HG03139 (cell line): ENCODE data around the gene DYNC2LI1.

Experiments used
- ATAC-seq: cut with Tn5 transposase; IDR thresholded peaks from one replicate; pipeline ENCODE4 v1.9.1; 2021; ENCODE audit not compliant: unreplicated experiment

Gene DYNC2LI1

DNA sequence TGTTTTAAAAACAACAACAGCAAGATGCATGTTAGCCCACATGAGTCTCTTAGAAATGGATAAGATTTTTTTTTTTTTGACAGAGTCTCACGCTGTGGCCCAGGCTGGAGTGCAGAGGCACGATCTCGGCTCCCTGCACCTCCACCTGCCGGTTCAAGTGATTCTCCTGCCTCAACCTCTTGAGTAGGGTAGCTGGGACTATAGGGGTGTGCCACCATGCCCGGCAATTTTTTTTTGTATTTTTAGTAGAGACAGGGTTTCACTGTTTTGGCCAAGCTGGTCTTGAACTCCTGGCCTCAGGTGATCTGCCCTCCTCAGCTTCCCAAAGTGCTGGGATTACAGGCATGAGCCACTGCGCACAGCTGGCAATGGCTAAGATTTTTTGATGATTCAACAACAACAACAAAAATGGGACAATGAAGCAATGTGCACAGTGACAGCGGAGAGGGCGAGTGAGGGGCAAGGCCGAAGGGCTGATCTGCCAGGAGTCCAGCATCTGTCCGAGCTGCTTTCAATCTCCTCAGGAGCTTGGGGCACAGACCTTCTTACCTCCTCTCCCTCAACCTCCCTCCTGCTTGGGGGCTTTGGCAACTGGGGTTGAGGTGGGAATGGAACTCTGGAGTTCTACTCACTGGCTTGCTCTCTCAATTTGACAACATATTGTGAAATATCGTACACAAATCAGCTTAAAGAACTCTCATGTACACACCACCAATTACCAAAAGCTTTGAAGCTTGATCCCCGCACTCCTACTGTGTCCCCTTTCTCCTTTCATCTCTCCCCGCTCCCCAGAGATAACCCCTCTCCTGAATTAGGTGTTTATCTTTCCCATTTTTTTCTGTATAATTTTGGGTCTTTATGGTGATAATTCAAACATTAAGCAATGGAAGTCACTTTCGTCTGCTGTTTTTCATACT is 68.4 kb downstream of the DYNC2LI1 start:
- ATAC-seq = no peak

DNA sequence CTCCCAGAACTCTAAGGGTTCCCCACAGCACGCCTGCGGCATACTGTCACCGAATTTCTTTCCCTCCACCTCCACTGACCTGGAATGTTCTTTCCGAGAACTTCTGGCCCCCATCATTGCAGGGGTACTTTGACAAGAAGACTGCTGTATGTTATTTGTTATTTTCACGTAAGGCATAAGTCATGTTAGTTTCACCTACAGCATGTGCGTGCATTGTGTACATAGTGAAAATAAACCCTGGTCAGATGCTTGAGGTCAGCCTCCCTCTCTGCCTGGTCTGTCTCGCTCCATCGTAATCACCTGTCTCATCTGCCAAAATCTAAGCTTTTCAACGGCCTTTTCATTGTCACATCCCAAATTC is 69.0 kb downstream of the DYNC2LI1 start:
- no peak for ATAC-seq

DNA sequence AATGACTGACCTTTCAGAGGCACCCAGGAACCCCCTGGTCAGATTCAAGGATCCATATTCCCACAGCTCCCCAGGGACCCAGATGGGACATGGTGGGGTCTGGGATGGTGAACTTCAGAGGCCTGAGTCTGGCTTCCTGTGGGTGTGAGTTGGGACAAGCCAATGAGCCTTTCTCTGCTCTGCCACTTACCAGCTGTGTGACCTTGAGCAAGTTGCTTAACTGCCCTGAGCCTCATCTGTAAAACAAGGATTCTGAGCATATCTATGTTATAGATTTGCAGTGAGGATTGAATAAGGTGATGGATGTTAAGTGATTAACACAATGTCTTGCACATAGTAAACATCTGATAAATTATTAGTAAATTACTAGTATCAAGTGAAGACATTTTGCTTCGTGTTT is 71.3 kb downstream of the DYNC2LI1 start:
- no peak for ATAC-seq

DNA sequence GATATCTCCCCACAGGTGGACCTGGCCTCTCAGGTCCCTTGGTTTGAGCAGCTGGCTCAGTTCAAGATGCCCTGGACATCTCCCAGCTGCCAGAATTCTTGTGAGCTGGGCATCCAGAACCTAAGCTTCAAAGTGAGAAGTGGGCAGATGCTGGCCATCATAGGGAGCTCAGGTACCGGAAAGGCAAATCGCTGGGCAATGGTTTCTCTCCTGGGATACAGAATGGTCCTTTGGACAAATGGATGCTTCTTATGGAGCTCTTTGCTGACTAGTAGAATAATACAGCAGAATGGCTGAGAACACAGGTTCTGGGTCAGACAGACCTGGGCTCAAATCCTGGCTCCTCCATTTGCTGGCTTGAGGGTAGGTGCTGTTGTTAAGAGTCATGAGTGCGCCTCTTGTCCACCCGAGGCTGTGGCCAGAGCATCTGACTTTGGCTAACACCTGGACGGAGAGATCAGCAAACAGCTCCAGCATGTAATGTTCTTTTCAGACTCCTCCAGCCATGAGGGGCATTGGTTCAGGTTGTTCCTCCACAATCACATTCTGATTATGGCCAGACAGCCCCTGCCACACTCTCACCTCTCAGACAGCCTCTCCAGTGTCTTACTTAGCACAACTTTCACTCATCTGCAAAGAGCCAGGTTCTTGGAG is 72.4 kb downstream of the DYNC2LI1 start:
- no peak for ATAC-seq

DNA sequence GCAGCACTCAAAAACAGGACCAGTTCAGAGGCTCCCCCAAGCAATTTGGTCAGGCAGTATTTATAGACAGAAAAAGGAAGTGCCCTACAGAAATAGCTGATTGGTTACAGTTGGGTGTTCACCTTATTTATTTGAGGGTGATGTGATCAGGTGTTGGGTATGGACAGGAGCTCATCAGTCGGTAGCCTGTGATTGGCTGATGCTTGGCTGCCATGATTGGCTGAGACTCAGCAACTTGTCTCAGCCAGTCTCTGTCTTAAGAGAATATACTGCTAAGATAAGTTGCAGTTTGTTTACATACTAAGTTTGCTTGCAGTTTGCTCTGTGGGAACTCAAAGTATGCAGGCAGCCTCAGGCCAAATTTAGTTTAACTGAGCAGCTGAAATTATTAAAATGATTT is 74.4 kb downstream of the DYNC2LI1 start:
- no peak for ATAC-seq

DNA sequence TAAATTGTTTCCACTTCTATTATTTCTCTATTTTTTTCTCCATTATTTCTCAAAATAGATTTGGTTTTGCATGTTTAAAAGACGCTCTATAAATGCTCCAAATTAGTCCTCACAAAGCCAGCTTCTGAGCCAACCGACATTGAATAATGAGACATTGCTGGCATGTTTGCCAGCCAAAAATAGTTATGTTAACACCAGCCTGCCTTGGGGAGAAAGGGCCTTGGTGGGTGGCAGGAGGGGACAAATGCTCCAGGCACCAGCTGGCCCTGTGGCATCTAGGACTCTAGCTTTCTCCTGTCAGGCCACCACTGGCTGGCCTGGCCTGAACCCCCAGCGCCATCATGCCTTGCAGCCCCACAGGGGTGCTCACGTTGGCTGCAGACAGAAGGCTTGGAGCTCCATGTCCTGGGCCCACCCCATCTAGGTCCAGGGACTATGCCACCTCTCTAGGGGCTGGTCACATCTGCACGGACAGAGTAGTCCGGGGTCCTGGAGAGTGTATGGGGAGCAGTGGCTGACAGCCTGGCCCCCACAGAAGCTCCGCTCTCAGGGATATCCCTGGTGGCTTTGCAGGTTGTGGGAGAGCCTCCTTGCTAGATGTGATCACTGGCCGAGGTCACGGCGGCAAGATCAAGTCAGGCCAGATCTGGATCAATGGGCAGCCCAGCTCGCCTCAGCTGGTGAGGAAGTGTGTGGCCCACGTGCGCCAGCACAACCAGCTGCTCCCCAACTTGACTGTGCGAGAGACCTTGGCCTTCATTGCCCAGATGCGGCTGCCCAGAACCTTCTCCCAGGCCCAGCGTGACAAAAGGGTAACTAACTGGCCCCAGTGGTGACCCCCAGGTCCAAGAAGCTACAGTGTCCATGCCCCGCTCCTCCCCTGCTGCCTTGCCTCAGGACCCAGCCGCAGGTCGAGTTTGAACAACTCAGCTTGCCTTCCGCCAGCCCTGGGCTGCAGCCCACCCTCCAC is 77.5 kb downstream of the DYNC2LI1 start:
- ATAC-seq = no peak

DNA sequence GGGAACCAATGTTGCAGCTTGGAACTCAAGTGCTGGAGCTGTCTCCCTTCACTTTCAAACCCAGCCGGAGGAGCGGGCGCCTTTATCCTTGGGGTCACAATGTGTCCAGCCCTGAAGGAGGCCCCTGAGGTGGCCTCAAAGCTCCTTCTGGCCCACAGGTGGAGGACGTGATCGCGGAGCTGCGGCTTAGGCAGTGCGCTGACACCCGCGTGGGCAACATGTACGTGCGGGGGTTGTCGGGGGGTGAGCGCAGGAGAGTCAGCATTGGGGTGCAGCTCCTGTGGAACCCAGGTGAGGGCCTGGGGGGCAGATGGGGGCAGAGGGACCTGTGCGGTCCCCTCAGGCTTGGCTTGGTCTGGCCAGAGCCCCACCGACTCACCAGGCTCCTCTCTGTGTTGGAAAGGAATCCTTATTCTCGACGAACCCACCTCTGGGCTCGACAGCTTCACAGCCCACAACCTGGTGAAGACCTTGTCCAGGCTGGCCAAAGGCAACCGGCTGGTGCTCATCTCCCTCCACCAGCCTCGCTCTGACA is 78.4 kb downstream of the DYNC2LI1 start:
- no peak for ATAC-seq

DNA sequence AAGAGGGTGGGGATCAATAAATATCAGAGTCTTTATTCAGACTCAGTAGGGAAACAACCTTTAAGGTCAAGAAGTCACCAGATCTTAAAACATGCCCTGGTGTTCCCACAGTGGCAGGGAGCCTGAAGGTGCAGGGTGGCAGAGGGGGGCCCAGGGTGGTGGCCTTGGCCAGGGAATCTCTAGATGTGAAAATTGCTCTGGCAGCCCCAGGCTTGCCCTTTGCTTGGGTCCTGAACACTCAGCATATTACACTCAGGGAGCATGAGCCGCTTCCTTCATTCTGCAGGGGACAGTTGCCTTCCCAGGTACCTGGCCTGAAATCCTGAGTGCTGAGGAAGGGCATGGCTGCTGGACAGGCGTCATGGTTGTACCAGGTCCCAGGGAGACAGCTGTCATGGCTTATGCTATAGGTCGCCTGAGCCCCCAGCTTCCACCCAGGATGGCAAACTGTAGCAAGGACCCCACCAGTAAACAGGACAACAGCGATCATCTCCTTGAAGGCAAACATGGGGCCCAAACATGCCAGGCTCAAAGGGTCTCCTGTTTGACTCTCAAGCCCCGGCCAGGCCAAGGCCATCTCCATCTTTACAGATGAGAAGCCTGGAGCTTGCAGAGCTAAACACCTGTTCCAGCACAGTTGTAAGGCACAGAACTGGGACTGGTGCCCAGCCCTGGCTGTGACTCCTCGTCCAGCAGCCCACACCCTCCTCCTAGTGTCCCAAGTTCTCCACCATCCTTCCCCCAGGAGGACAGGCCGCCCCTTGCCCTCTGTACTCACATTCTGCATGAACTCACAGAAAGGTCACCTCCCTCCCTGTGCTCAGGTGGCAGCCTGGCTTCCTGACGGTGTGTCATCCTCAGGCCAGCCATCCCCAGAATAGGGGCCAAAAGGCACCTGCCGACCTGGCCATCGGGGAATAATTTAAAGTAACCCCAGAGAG is 79.6 kb downstream of the DYNC2LI1 start:
- ATAC-seq = no peak

DNA sequence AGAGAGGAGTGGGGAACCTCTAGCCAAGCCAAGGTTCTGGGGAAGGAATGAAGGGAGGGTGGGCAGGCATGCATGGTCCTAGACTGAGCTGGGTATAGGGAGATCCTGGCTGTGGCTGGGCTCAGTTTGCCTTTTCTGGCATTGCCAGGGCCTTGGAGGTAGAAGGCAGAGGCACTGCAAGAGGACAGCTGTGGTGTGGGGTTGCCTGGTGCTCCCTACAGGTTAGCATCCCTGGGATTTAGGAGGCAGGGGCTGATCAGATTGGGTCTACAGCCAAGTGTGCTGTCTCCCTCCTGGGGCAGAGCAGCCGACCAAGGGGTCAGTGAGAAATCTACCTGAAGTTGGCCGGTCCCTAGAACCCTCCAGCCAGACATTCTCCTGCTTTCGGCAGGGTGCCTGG is 80.8 kb downstream of the DYNC2LI1 start:
- ATAC-seq = no peak

DNA sequence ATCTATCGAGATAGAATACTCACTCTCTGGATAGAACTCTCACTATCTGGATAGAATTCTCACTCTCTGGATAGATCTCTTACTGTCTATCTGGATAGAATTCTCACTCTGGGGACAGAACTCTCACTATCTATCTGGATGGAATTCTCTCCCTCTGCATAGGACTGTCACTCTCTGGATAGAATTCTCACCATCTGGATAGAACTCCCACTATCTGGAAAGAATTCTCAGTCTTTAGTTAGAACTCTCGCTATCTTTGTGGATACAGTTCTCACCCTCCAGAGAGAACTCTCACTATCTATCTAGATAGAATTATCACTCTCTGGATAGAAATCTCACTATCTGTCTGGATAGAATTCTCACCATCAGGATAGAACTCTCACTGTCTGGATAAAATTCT is 81.5 kb downstream of the DYNC2LI1 start:
- ATAC-seq = no peak
